Spleen (tissue), 11 donors: ENCODE results near the gene NTN1. TPM values are rescaled to one million over a fixed set of nuclear protein-coding genes. Genes with fewer than 3 reads are reported as not detected.

Experiments used
- DNase-seq: peaks from one replicate; pipeline ENCODE4 v3.0.0-alpha.2; 2020
- H3K27ac ChIP-seq, 8 donors: fragments of 200-600 bp; sonication (generic) in 7 of 8; 1 replicate in 4 of 8; 2 replicates in 4 of 8; pipeline versions ENCODE4 v1.5.0 to v1.8.0; 2016 to 2021; ENCODE audit warnings: inconsistent platforms in 4 of 8, mild to moderate bottlenecking in 4 of 8, moderate library complexity in 1 of 8
- H3K27me3 ChIP-seq, 7 donors: fragments of 200-600 bp; sonication (generic) in 6 of 7; replicated peaks in 1 of 7; 1 replicate in 4 of 7; 2 replicates in 3 of 7; pipeline versions ENCODE4 v1.5.0 to v1.8.0; 2016 to 2021; ENCODE audit warnings: inconsistent platforms in 3 of 7, mild to moderate bottlenecking in 1 of 7
- H3K36me3 ChIP-seq, 6 donors: fragments of 200-600 bp; sonication (generic) in 5 of 6; 1 replicate in 4 of 6; 2 replicates in 2 of 6; pipeline versions ENCODE4 v1.5.0 to v1.8.0; 2016 to 2021; ENCODE audit warnings: inconsistent platforms in 2 of 6
- H3K4me1 ChIP-seq, 6 donors: fragments of 200-600 bp; sonication (generic) in 5 of 6; 1 replicate in 3 of 6; 2 replicates in 3 of 6; pipeline versions ENCODE4 v1.5.0 to v1.8.0; 2016 to 2021; ENCODE audit warnings: inconsistent platforms in 3 of 6
- H3K4me3 ChIP-seq, 8 donors: fragments of 200-600 bp; sonication (generic) in 7 of 8; 1 replicate in 4 of 8; 2 replicates in 4 of 8; pipeline versions ENCODE4 v1.5.0 to v1.8.0; 2016 to 2021; ENCODE audit warnings: inconsistent platforms in 4 of 8, mild to moderate bottlenecking in 4 of 8, moderate library complexity in 2 of 8
- H3K9me3 ChIP-seq, 8 donors: fragments of 200-600 bp; sonication (generic) in 7 of 8; 1 replicate in 4 of 8; 2 replicates in 4 of 8; pipeline versions ENCODE4 v1.5.0 to v1.8.0; 2016 to 2021; ENCODE audit warnings: inconsistent platforms in 4 of 8
- CTCF ChIP-seq, 11 experiments: fragments of 200-600 bp in 7 of 11; fragments of 450-650 bp in 4 of 11; sonication (generic) in 4 of 11; IDR thresholded peaks in 8 of 11; conservative IDR thresholded peaks in 3 of 11; 1 replicate in 7 of 11; 2 replicates in 4 of 11; pipeline versions ENCODE4 v1.4.0 to v1.8.0; 2016 to 2021; ENCODE audit warnings: antibody characterized with exemption in 11 of 11, inconsistent platforms in 4 of 11, mild to moderate bottlenecking in 1 of 11
- POLR2A ChIP-seq, 3 donors: fragments of 450-650 bp; IDR thresholded peaks; one replicate each; pipeline ENCODE4 v1.5.1; 2017; ENCODE audit warnings: antibody characterized with exemption in 3 of 3, mild to moderate bottlenecking in 1 of 3
- POLR2AphosphoS5 ChIP-seq, 3 donors: sonication (generic); formaldehyde crosslinking; IDR thresholded peaks; one replicate each; pipeline ENCODE4 v1.5.1; 2017; ENCODE audit warnings: antibody characterized with exemption in 3 of 3
- WGBS, 5 donors: extraction: QIAGEN DNeasy Blood & Tissue Kit in 3 of 5; methylation state at CpG; one replicate each; pipeline versions ENCODE4 v1.1.5 to v1.1.7; 2013 to 2018; 5-methylcytosine and 5-hydroxymethylcytosine counted together
- intact Hi-C: fragments of 100-400 bp; cut with DNase I; formaldehyde crosslinking; loops from one replicate; pipeline ENCODE4 v1.15.0; 2023; ENCODE audit warnings: low total_unique reads
- polyA plus RNA-seq, 3 donors: library from polyadenylated mRNA; stranded (reverse); fragments of 200-250 nt; gene quantifications; one replicate each; pipeline ENCODE4 v1.2.1, GENCODE V29; 2013
- total RNA-seq, 7 donors: library from RNA; depleted of rRNA in 3 of 7; stranded (reverse); fragments of >200 nt in 3 of 7; fragmentation: NEBNext Ultra II Directional in 4 of 7; extraction: Animal tissue kit (Norgen Biotek cat#: 25700) in 4 of 7; gene quantifications; one replicate each; pipeline versions ENCODE4 v1.1.0 to v1.2.1, GENCODE V29; 2016 to 2021
- donor health status: healthy with polysubstance abuse.
- donor health status: DM: no; HTN: no; CAD: no; lungs with moderate emphysema.
- donor health status: DM: no; HTN: no; CAD: no.
- donor health status: Bipolar disorder and iron deficiency.
- donor health status: healthy.
- donor health status: DM: no; HTN: no; CAD: no.
- donor health status: DM: yes; HTN: yes; CAD: no.

The NTN1 gene
- total and polyA plus RNA-seq, 10 donors: 0.07 to 0.43 (median 0.23) TPM; not detected in 2

- peaks cover 0 to 30% (median 21%) of the 10 kb centered on the region in 8 donors for H3K9me3 ChIP-seq
- H3K4me3 ChIP-seq: no peak overlapping the region
- intact Hi-C loops: no loop called here
- H3K36me3 ChIP-seq: no peaks in the 10 kb centered on the region
- no peak for DNase-seq
- 76 to 86% (median 80%) methylated on average over 3 of the region's 3 CpGs for WGBS, 5 donors
- no peaks in the 10 kb centered on the region for H3K27me3 ChIP-seq
- no peaks in the 10 kb centered on the region for H3K4me1 ChIP-seq
- H3K27ac ChIP-seq: no peak overlapping the region
- TF ChIP-seq CTCF (IDR thresholded peaks at IDR 0.05 in 8 of 11, conservative IDR thresholded peaks at IDR 0.05 in 3 of 11) (no peak), POLR2A (IDR thresholded peaks at IDR 0.05) (no peak), POLR2AphosphoS5 (IDR thresholded peaks at IDR 0.05) (no peak)
These were observed 192.0 kb downstream of the NTN1 start for GRCh38 chr17:9213303-9213640.

GRCh38 chr17:9215465-9215864, 194.2 kb downstream of the NTN1 start:
- Histone ChIP-seq H3K27ac (no peak overlapping the region), H3K36me3 (no peaks in the 10 kb centered on the region), H3K4me1 (no peaks in the 10 kb centered on the region), H3K9me3 (peaks cover 0 to 30% (median 21%) of the 10 kb centered on the region in 8 donors), H3K27me3 (peaks cover 0 to 4% (median 0%) of the 10 kb centered on the region in 7 donors), H3K4me3 (no peak overlapping the region)
- intact Hi-C loops: no loop called here
- DNase-seq: no peak
- no peak for TF ChIP-seq POLR2AphosphoS5 (IDR thresholded peaks at IDR 0.05)
- no peak for TF ChIP-seq POLR2A (IDR thresholded peaks at IDR 0.05)
- no peak for TF ChIP-seq CTCF (IDR thresholded peaks at IDR 0.05 in 8 of 11, conservative IDR thresholded peaks at IDR 0.05 in 3 of 11)

GRCh38 chr17:9217151-9218056, 196.1 kb downstream of the NTN1 start:
- no peaks in the 10 kb centered on the region for H3K36me3 ChIP-seq
- no peak for TF ChIP-seq CTCF (IDR thresholded peaks at IDR 0.05 in 8 of 11, conservative IDR thresholded peaks at IDR 0.05 in 3 of 11)
- TF ChIP-seq POLR2AphosphoS5 (IDR thresholded peaks at IDR 0.05): no peak
- no peak for TF ChIP-seq POLR2A (IDR thresholded peaks at IDR 0.05)
- no peak for DNase-seq
- 61 to 76% (median 72%) methylated on average over 5 of the region's 5 CpGs for WGBS, 5 donors
- peaks cover 0 to 30% (median 21%) of the 10 kb centered on the region in 8 donors for H3K9me3 ChIP-seq
- peaks cover 0 to 4% (median 0%) of the 10 kb centered on the region in 7 donors for H3K27me3 ChIP-seq
- no peak overlapping the region for H3K4me3 ChIP-seq
- intact Hi-C loops: no loop called here
- no peaks in the 10 kb centered on the region for H3K4me1 ChIP-seq
- no peak overlapping the region for H3K27ac ChIP-seq

GRCh38 chr17:9218064-9218635, 196.8 kb downstream of the NTN1 start:
- no peak overlapping the region for H3K4me3 ChIP-seq

More at GRCh38 chr17:9218064-9218635, 196.8 kb downstream of the NTN1 start:
- Histone ChIP-seq H3K27ac (no peak overlapping the region), H3K9me3 (peaks cover 0 to 30% (median 21%) of the 10 kb centered on the region in 8 donors), H3K4me1 (no peaks in the 10 kb centered on the region), H3K27me3 (peaks cover 0 to 4% (median 0%) of the 10 kb centered on the region in 7 donors), H3K36me3 (no peaks in the 10 kb centered on the region)
- intact Hi-C loops: no loop called here
- WGBS, 5 donors: 68 to 87% (median 83%) methylated on average over 8 of the region's 8 CpGs
- DNase-seq: peak; percentile 34
- TF ChIP-seq CTCF (IDR thresholded peaks at IDR 0.05 in 8 of 11, conservative IDR thresholded peaks at IDR 0.05 in 3 of 11) (no peak), POLR2AphosphoS5 (IDR thresholded peaks at IDR 0.05) (no peak), POLR2A (IDR thresholded peaks at IDR 0.05) (no peak)
